ENCODE data around the gene ASB6. TPM values are rescaled to one million over a fixed set of nuclear protein-coding genes. Genes with fewer than 3 reads are reported as not detected.
A peak's percentile ranks its signal among the peaks of the same experiment; 100 is the strongest.

ASB6 gene
- total and polyA plus RNA-seq, 2 of the 13 experiments (the other 11 are each of a cell fraction or from before 2014, with no cell fraction given) = 8.2 to 8.4 TPM

GRCh38 chr9:129619787-129620668, 21.9 kb downstream of the ASB6 start (continued):
- TF ChIP-seq ZNF670 (CRISPR knock-in tag; IDR thresholded peaks at IDR 0.05; ENCODE audit: borderline replicate concordance) = no peak
- TF ChIP-seq MTERF4 (CRISPR knock-in tag; IDR thresholded peaks at IDR 0.05) = 0 out of 2 replicates have a peak, but pooled peaks have one; percentile 88
- no peak for TF ChIP-seq ZNF20 (CRISPR knock-in tag; IDR thresholded peaks at IDR 0.05)
- TF ChIP-seq ATF7-NPFF (CRISPR knock-in tag; IDR thresholded peaks at IDR 0.05; ENCODE audit: low read depth) = no peak; the same call in 1 of the 2 replicates
- no peak for TF ChIP-seq TFE3 (CRISPR knock-in tag; IDR thresholded peaks at IDR 0.05)
- TF ChIP-seq KDM2A (CRISPR knock-in tag; IDR thresholded peaks at IDR 0.05; ENCODE audit: borderline replicate concordance, low read depth) = peak; percentile 82
- TF ChIP-seq ZNF124 (CRISPR knock-in tag; IDR thresholded peaks at IDR 0.05) = no peak
- TF ChIP-seq MXD4 (CRISPR knock-in tag; IDR thresholded peaks at IDR 0.05) = peak; percentile 16; the same call in 1 of the 2 replicates
- TF ChIP-seq PBX2 (CRISPR knock-in tag; IDR thresholded peaks at IDR 0.05) = no peak
- TF ChIP-seq ELF1 (CRISPR knock-in tag; IDR thresholded peaks at IDR 0.05) = no peak
- no peak for TF ChIP-seq HES4 (CRISPR knock-in tag; IDR thresholded peaks at IDR 0.05; ENCODE audit: borderline replicate concordance)
- no peak for TF ChIP-seq ZNF720 (CRISPR knock-in tag; IDR thresholded peaks at IDR 0.05)
- no peak for TF ChIP-seq ONECUT2 (CRISPR knock-in tag; IDR thresholded peaks at IDR 0.05)
- no peak for TF ChIP-seq ZNF143 (CRISPR knock-in tag; IDR thresholded peaks at IDR 0.05)
- no peak for TF ChIP-seq PRPF4 (IDR thresholded peaks at IDR 0.05; ENCODE audit: low read depth, low read length, poor library complexity, severe bottlenecking)
- TF ChIP-seq SNAPC2 (CRISPR knock-in tag; IDR thresholded peaks at IDR 0.05) = no peak
- no peak; the same call in 1 of the 2 replicates for TF ChIP-seq ZNF576 (CRISPR knock-in tag; IDR thresholded peaks at IDR 0.05)
- no peak for TF ChIP-seq ZBTB20 (CRISPR knock-in tag; IDR thresholded peaks at IDR 0.05; ENCODE audit: borderline replicate concordance, low read depth)
- no peak for TF ChIP-seq ATM (IDR thresholded peaks at IDR 0.05; ENCODE audit: borderline replicate concordance)
- TF ChIP-seq MYPOP (CRISPR knock-in tag; IDR thresholded peaks at IDR 0.05) = no peak
- TF ChIP-seq ZNF674 (CRISPR knock-in tag; IDR thresholded peaks at IDR 0.05; ENCODE audit: low read depth) = no peak
- TF ChIP-seq SNRNP70 (IDR thresholded peaks at IDR 0.05; ENCODE audit: low read depth, low read length) = no peak
- no peak for TF ChIP-seq SOX6 (IDR thresholded peaks at IDR 0.05)
- TF ChIP-seq SOX6 (CRISPR knock-in tag; IDR thresholded peaks at IDR 0.05) = no peak
